HCT116 (cell line): ENCODE data around the gene TLR2. TPM values are rescaled to one million over a fixed set of nuclear protein-coding genes. Genes with fewer than 3 reads are reported as not detected.

Experiments used
- ATAC-seq: fragments of 200-7000 bp; cut with Tn5 transposase; 2 replicates; pipeline ENCODE4 v1.9.1; 2020; ENCODE audit warnings: mild to moderate bottlenecking, moderate library complexity
- BruUV-seq: library from RNA; stranded (reverse); fragments of 400-500 nt; replicated peaks from 2 replicates; lab custom pipeline; 2021; lab: Mats Ljungman, UMichigan
- CTCF ChIA-PET: fragments of 300-600 bp; sonication (Branson Sonifier 250); formaldehyde crosslinking; loops from one replicate; lab custom pipeline; 2021; ENCODE audit warnings: antibody characterized with exemption; lab: Charles Lee
- POLR2A ChIA-PET: fragments of 300-600, 350-600 bp; sonication (Branson Sonifier 250); formaldehyde crosslinking; loops from one replicate; lab custom pipeline; 2021; ENCODE audit warnings: antibody characterized with exemption; lab: Charles Lee
- RAD21 ChIA-PET, 2 experiments: fragments of 300-600 bp; sonication (Branson Sonifier 250); formaldehyde crosslinking; loops; one replicate each; lab custom pipeline; 2023; ENCODE audit warnings: low total read pairs in 2 of 2; ENCODE audit not compliant: uncharacterized antibody in 2 of 2, unreplicated experiment in 2 of 2, low non-redundant PET in 1 of 2; lab: Charles Lee
- DNase-seq: peaks from one replicate; pipeline ENCODE4 v3.0.0-alpha.2; 2010; ENCODE audit warnings: low read depth, low spot score
- H2AFZ ChIP-seq: fragments of 200-600 bp; shearing (Covaris generic), sonication (generic); 2 replicates; pipeline ENCODE4 v1.6.1; 2017; ENCODE audit warnings: low read depth, mixed run types, mixed read lengths, antibody characterized with exemption, low read length; ENCODE audit not compliant: poor library complexity, severe bottlenecking
- H3K27ac ChIP-seq: 2 replicates; pipeline ENCODE4 v1.5.1; 2012; ENCODE audit warnings: low read depth, low read length
- H3K27me3 ChIP-seq: fragments of 200-600 bp; sonication (generic); 2 replicates; pipeline ENCODE4 v1.6.1; 2016; ENCODE audit warnings: mixed run types, low read length, mixed read lengths; ENCODE audit not compliant: insufficient read depth
- H3K36me3 ChIP-seq, 2 experiments: fragments of 200-500 bp in 1 of 2; fragments of 200-600 bp in 1 of 2; sonication (Bioruptor generic) in 1 of 2; sonication (generic) in 1 of 2; 2 replicates each; pipeline versions ENCODE4 v1.5.1 to v1.6.1; 2014 to 2016; ENCODE audit warnings: low read length in 2 of 2, inconsistent platforms in 1 of 2, mixed read lengths in 1 of 2, mixed run types in 1 of 2; ENCODE audit not compliant: insufficient read depth in 2 of 2, control insufficient read depth in 1 of 2
- H3K4me1 ChIP-seq, 2 experiments: fragments of 200-600 bp in 1 of 2; sonication (generic) in 1 of 2; 2 replicates each; pipeline versions ENCODE4 v1.5.1 to v1.6.1; 2012 to 2017; ENCODE audit warnings: low read length in 2 of 2, inconsistent platforms in 1 of 2, mild to moderate bottlenecking in 1 of 2, mixed read lengths in 1 of 2, mixed run types in 1 of 2, moderate library complexity in 1 of 2; ENCODE audit not compliant: insufficient read depth in 2 of 2, control insufficient read depth in 1 of 2
- H3K4me2 ChIP-seq: fragments of 200-600 bp; sonication (generic); 2 replicates; pipeline ENCODE4 v1.6.1; 2017; ENCODE audit warnings: mixed run types, low read length, mixed read lengths
- H3K4me3 ChIP-seq, 2 experiments: fragments of 200-600 bp in 1 of 2; sonication (generic) in 1 of 2; replicated peaks in 1 of 2; 2 replicates each; pipeline ENCODE4 v1.5.1; 2011 to 2016; ENCODE audit warnings: low read length in 2 of 2, control low read depth in 1 of 2, low read depth in 1 of 2, mild to moderate bottlenecking in 1 of 2, mixed read lengths in 1 of 2, mixed run types in 1 of 2
- H3K79me2 ChIP-seq: fragments of 200-600 bp; sonication (generic); 2 replicates; pipeline ENCODE4 v1.6.1; 2017; ENCODE audit warnings: mild to moderate bottlenecking, mixed run types, low read length, moderate library complexity, mixed read lengths; ENCODE audit not compliant: insufficient read depth
- H3K9ac ChIP-seq: fragments of 200-600 bp; sonication (generic); 2 replicates; pipeline ENCODE4 v1.6.1; 2016; ENCODE audit warnings: low read length, mixed read lengths
- H3K9me2 ChIP-seq: fragments of 200-600 bp; sonication (generic), shearing (Covaris generic); 2 replicates; pipeline ENCODE4 v1.6.1; 2017; ENCODE audit warnings: mixed run types, mild to moderate bottlenecking, moderate library complexity; ENCODE audit not compliant: insufficient read depth
- H3K9me3 ChIP-seq, 2 experiments: fragments of 200-500 bp in 1 of 2; fragments of 200-600 bp in 1 of 2; sonication (Bioruptor generic) in 1 of 2; sonication (generic) in 1 of 2; 2 replicates each; pipeline ENCODE4 v1.6.1; 2014 to 2017; ENCODE audit warnings: low read length in 2 of 2, mixed read lengths in 2 of 2, inconsistent platforms in 1 of 2, low read depth in 1 of 2, mild to moderate bottlenecking in 1 of 2, mixed run types in 1 of 2, moderate library complexity in 1 of 2; ENCODE audit not compliant: control insufficient read depth in 1 of 2, insufficient read depth in 1 of 2
- H4K20me1 ChIP-seq: fragments of 200-600 bp; sonication (generic), shearing (Covaris generic); 2 replicates; pipeline ENCODE4 v1.6.1; 2017; ENCODE audit warnings: mixed run types, mild to moderate bottlenecking, moderate library complexity; ENCODE audit not compliant: insufficient read depth
- CTCF ChIP-seq, 3 experiments: fragments of 200-600 bp in 1 of 3; sonication (generic) in 1 of 3; IDR thresholded peaks in 2 of 3; conservative IDR thresholded peaks in 1 of 3; 2 replicates each; pipeline ENCODE4 v1.5.1; 2012 to 2017; ENCODE audit warnings: low read depth in 2 of 3, low read length in 2 of 3, antibody characterized with exemption in 1 of 3, borderline replicate concordance in 1 of 3, control low read depth in 1 of 3, mild to moderate bottlenecking in 1 of 3, mixed read lengths in 1 of 3, mixed run types in 1 of 3, moderate library complexity in 1 of 3; ENCODE audit not compliant: insufficient read depth in 1 of 3
- EGR1 ChIP-seq: IDR thresholded peaks from 2 replicates; pipeline ENCODE4 v1.6.1; 2012; ENCODE audit warnings: low read depth
- RAD21 ChIP-seq: IDR thresholded peaks from 2 replicates; pipeline ENCODE4 v1.6.1; 2012; ENCODE audit warnings: low read depth, mild to moderate bottlenecking
- REST ChIP-seq: IDR thresholded peaks from 2 replicates; pipeline ENCODE4 v1.6.1; 2012; ENCODE audit warnings: low read depth
- SIN3A ChIP-seq: IDR thresholded peaks from 2 replicates; pipeline ENCODE4 v1.6.1; 2012; ENCODE audit warnings: low read depth
- SRF ChIP-seq: IDR thresholded peaks from 2 replicates; pipeline ENCODE4 v1.6.1; 2012; ENCODE audit warnings: low read depth
- YY1 ChIP-seq: IDR thresholded peaks from 2 replicates; pipeline ENCODE4 v1.6.1; 2011; ENCODE audit warnings: low read length, low read depth, moderate library complexity, mild to moderate bottlenecking; ENCODE audit not compliant: insufficient replicate concordance; ENCODE audit errors: extremely low read depth
- ZFX ChIP-seq: fragments of 450-650 bp; IDR thresholded peaks from 2 replicates; pipeline ENCODE4 v1.6.1; 2017
- ZNF274 ChIP-seq: fragments of 200-500 bp; sonication (Bioruptor generic); IDR thresholded peaks from 2 replicates; pipeline ENCODE4 v1.6.1; 2014; ENCODE audit warnings: mild to moderate bottlenecking, low read depth, low read length, inconsistent platforms
- intact Hi-C: fragments of 100-400 bp; cut with micrococcal nuclease; formaldehyde crosslinking; loops from 2 replicates; pipeline ENCODE4 v1.10.0; 2022
- total RNA-seq: library from RNA; stranded (reverse); gene quantifications from one replicate; pipeline ENCODE4 v1.2.1, GENCODE V29; 2021; ENCODE audit not compliant: unreplicated experiment

Gene TLR2
- total RNA-seq, 1 experiment from 2014 or later = 0.12 TPM

GRCh38 chr4:153741541-153741940, 57.5 kb downstream of the TLR2 start:
- CTCF ChIA-PET = interaction anchor here (2.4 kb wide), 1 partner anchor 9 kb away, joined by 7 read pairs; no protein-coding TSS in a partner anchor
- no peak overlapping the region for H3K4me3 ChIP-seq
- H2AFZ ChIP-seq = no peak overlapping the region
- intact Hi-C loops = no loop called here
- H3K9me2 ChIP-seq = no peaks in the 10 kb centered on the region; the same call in 1 of the 2 replicates
- H3K27me3 ChIP-seq = no peaks in the 10 kb centered on the region
- H3K9ac ChIP-seq = no peak overlapping the region
- TF ChIP-seq SIN3A = no peak
- TF ChIP-seq SRF = no peak
- TF ChIP-seq YY1 = no peak
- TF ChIP-seq REST = no peak
- no peak for DNase-seq
- H4K20me1 ChIP-seq = no peaks in the 10 kb centered on the region
- H3K36me3 ChIP-seq = no peaks in the 10 kb centered on the region
- ATAC-seq = no peak
- BruUV-seq = no TSS peak
- RAD21 ChIA-PET = no interaction called here
- no peak overlapping the region for H3K27ac ChIP-seq
- no peaks in the 10 kb centered on the region for H3K79me2 ChIP-seq
- no peaks in the 10 kb centered on the region for H3K4me1 ChIP-seq
- H3K4me2 ChIP-seq = no peak overlapping the region
- POLR2A ChIA-PET = no interaction called here
- H3K9me3 ChIP-seq = no peaks in the 10 kb centered on the region

- RAD21 ChIA-PET = no interaction called here
- Histone ChIP-seq H3K36me3 (no peaks in the 10 kb centered on the region), H3K27ac (no peak overlapping the region), H3K9me3 (no peaks in the 10 kb centered on the region), H3K27me3 (no peaks in the 10 kb centered on the region), H3K9ac (no peak overlapping the region), H2AFZ (no peak overlapping the region), H3K4me3 (no peak overlapping the region), H3K4me1 (peaks cover 0 to 7% of the 10 kb centered on the region in 2 experiments; a peak in 1 of 4 replicates), H3K4me2 (no peak overlapping the region), H3K9me2 (no peaks in the 10 kb centered on the region), H4K20me1 (no peaks in the 10 kb centered on the region), H3K79me2 (no peaks in the 10 kb centered on the region)
- CTCF ChIA-PET = no interaction called here
- no peak for ATAC-seq
- BruUV-seq = no TSS peak
- no peak for DNase-seq
- POLR2A ChIA-PET = no interaction called here
- intact Hi-C loops = no loop called here
- TF ChIP-seq EGR1 = no peak
- no peak for TF ChIP-seq RAD21
- TF ChIP-seq REST = no peak
- TF ChIP-seq SIN3A = no peak
- TF ChIP-seq ZNF274 = no peak
- no peak for TF ChIP-seq ZFX
- TF ChIP-seq CTCF (IDR thresholded peaks at IDR 0.05 in 2 of 3, conservative IDR thresholded peaks at IDR 0.05 in 1 of 3; ENCODE audit: borderline replicate concordance in 1 of 3, insufficient read depth in 1 of 3, low read depth in 2 of 3, low read length in 2 of 3) = no peak
Measured at GRCh38 chr4:153745651-153746050, 61.6 kb downstream of the TLR2 start.
